ENCODE data around the gene ZFP69. TPM values are rescaled to one million over a fixed set of nuclear protein-coding genes. Genes with fewer than 3 reads are reported as not detected.
A peak's percentile ranks its signal among the peaks of the same experiment; 100 is the strongest.

The ZFP69 gene
- total RNA-seq, 4 donors from 2014 or later, result 2.0 to 6.1 (median 4.2) TPM

DNA sequence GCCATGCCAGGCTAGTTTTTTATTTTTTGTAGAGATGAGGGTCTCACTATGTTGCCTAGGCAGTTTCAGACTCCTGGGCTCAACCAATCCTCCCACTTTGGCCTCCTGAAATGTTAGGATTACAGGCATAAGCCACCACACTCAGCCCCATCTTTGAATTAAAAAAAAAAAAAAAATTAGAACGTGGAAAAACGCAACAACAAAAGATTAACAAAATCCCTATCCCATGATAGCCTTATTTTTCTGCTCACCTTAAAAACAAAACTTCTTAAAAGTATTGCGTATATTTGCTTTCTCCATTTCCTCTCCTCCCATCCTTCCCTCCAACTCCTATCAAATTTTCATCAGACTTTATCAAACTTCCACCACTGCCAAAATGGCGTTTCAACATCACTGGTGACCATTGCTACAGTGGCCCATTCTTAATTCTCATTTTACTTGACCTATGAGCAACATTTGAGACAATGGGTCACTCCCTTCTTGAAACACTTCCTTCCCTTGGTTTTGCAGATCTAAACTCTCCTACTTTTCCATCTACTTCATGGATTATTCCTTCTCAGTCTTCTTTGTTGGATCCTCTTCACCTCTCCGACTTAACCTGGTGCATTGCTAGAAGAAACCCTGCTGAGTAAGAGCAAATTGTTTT is 53.8 kb downstream of the ZFP69 start:
- TF ChIP-seq POLR2A (IDR thresholded peaks at IDR 0.05) (no peak), EP300 (IDR thresholded peaks at IDR 0.05) (no peak), POLR2AphosphoS5 (IDR thresholded peaks at IDR 0.05) (no peak)
- TF ChIP-seq, protein P1, sequence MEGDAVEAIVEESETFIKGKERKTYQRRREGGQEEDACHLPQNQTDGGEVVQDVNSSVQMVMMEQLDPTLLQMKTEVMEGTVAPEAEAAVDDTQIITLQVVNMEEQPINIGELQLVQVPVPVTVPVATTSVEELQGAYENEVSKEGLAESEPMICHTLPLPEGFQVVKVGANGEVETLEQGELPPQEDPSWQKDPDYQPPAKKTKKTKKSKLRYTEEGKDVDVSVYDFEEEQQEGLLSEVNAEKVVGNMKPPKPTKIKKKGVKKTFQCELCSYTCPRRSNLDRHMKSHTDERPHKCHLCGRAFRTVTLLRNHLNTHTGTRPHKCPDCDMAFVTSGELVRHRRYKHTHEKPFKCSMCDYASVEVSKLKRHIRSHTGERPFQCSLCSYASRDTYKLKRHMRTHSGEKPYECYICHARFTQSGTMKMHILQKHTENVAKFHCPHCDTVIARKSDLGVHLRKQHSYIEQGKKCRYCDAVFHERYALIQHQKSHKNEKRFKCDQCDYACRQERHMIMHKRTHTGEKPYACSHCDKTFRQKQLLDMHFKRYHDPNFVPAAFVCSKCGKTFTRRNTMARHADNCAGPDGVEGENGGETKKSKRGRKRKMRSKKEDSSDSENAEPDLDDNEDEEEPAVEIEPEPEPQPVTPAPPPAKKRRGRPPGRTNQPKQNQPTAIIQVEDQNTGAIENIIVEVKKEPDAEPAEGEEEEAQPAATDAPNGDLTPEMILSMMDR (IDR thresholded peaks at IDR 0.05), result no peak
- Histone ChIP-seq H3K27me3 (no peaks in the 10 kb centered on the region), H3K9me3 (no peaks in the 10 kb centered on the region), H3K36me3 (peaks cover 0 to 3% of the 10 kb centered on the region in 2 donors), H3K4me3 (peak overlapping the region; percentile 61 to 87), H3K27ac (peak overlapping the region; percentile 79 to 90 (median 85)), H3K4me1 (peaks cover 6 to 15% (median 10%) of the 10 kb centered on the region in 3 donors)
- ATAC-seq, result peak; percentile 42
- WGBS, 2 donors (ENCODE audit: low coverage in 1 of 2), result 19 to 35% methylated on average over 5 of the region's 5 CpGs

DNA sequence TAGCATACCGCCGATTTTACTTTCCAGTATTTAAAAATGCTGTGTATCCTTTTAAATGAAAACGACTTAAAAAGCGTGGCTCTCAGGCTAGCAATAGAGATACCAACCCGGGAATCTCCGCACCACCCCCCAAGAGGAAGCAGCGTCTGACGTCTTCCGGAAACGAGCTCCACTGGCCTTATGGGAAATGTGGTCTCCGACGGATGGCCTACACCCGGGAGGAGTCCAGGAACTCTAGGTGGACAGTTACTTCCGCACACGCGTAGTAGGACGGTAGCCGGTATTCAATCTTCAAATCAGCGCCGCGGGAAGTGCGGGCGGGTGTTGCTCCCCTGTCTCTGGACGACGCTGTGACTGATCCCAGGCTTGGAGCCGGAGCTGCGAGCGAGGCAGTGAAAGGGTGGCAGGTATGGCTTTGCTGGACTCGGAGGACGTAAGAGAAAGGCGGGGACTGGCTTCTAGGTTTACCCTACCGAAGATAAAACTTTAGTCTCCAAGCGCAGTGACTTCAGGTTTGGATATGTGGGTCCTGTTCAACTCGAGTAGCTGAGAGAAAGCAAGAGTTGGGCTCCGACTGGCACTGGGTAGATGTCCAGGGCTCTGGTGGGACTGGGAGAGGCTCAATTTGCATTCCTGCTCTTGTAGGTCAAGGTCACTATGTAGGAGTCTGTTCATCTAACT is 54.4 kb downstream of the ZFP69 start, which contains the start of gene ZNF684:
ZNF684 (plus strand) TSS at position 257 of the 681 bp plus-strand sequence. CDS start 1,530 bp downstream, outside the sequence.
- WGBS, 2 donors (ENCODE audit: low coverage in 1 of 2), result 0 to 3% methylated on average over 5 to 13 of the region's 35 CpGs
- H3K9me3 ChIP-seq, result no peaks in the 10 kb centered on the region
- peaks cover 0 to 3% of the 10 kb centered on the region in 2 donors for H3K36me3 ChIP-seq
- ATAC-seq, result peak; percentile 98
- H3K27ac ChIP-seq, result peak within 1 kb of the TSS; percentile 79 to 90 (median 85)
- peak within 1 kb of the TSS; percentile 61 to 87 for H3K4me3 ChIP-seq
- H3K4me1 ChIP-seq, result peaks cover 6 to 15% (median 10%) of the 10 kb centered on the region in 3 donors
- H3K27me3 ChIP-seq, result no peaks in the 10 kb centered on the region
- peak in 1 of 2 donors; percentile 19 for TF ChIP-seq POLR2A (IDR thresholded peaks at IDR 0.05)
- no peak for TF ChIP-seq EP300 (IDR thresholded peaks at IDR 0.05)
- TF ChIP-seq, protein P1 (IDR thresholded peaks at IDR 0.05), result no peak
- TF ChIP-seq POLR2AphosphoS5 (IDR thresholded peaks at IDR 0.05), result peak; percentile 69

DNA sequence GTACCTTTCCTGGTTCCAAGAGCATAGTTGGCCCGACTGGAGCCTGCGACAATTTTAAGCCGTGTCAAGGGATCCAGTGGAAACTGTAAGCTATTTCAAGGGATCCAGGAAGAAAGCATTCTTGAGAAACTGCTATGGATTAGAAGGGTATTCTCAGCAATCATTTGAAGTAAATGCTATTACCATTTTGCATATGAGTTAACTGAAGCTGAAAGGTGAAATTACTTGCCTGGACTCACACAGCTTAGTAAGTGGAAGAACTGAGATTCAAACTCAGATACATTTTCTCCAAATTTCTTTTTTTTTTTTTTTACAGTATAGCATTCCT is 54.9 kb downstream of the ZFP69 start:
- H3K4me3 ChIP-seq, result peak overlapping the region; percentile 61 to 87
- H3K27ac ChIP-seq, result peak overlapping the region; percentile 79 to 90 (median 85)
- H3K4me1 ChIP-seq, result peaks cover 6 to 15% (median 10%) of the 10 kb centered on the region in 3 donors
- H3K36me3 ChIP-seq, result peaks cover 0 to 4% of the 10 kb centered on the region in 2 donors
- TF ChIP-seq, protein P1 (IDR thresholded peaks at IDR 0.05), result no peak
- TF ChIP-seq POLR2A (IDR thresholded peaks at IDR 0.05), result no peak
- TF ChIP-seq EP300 (IDR thresholded peaks at IDR 0.05), result no peak
- TF ChIP-seq POLR2AphosphoS5 (IDR thresholded peaks at IDR 0.05), result no peak
- H3K9me3 ChIP-seq, result no peaks in the 10 kb centered on the region
- no peak for ATAC-seq
- H3K27me3 ChIP-seq, result no peaks in the 10 kb centered on the region
- WGBS, 2 donors (ENCODE audit: low coverage in 1 of 2), result 0 to 6% methylated on average over 3 of the region's 3 CpGs

DNA sequence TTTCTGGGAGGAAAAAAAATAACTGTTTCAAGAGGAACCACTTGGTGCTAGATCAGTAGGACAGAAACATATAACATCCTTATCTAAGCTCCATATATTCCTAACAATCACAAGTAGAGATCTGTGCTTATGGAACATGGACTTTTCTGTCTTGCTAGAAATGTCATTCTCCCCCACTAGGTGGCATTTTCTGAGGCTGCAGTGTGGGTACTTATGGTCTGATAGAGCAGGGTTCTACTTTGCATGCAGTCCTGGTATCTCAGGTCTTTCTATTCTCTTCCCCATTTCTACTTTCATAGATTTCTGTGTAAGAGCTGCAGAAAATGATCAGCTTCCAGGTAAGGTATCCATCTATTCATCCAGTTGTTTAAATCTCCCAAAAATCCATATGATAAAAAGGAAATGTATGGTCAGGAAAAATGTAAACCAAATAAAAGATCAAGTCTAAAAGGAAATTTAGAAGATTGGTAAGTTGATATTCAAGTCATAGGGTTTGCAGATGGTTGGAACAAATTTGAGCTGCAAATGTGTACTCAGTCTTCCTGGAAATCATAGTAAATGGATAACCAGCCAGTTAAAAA is 55.8 kb downstream of the ZFP69 start:
- peaks cover 0 to 9% of the 10 kb centered on the region in 2 donors for H3K36me3 ChIP-seq
- no peak overlapping the region for H3K27ac ChIP-seq
- peaks cover 6 to 15% (median 10%) of the 10 kb centered on the region in 3 donors for H3K4me1 ChIP-seq
- TF ChIP-seq POLR2AphosphoS5 (IDR thresholded peaks at IDR 0.05) (no peak), EP300 (IDR thresholded peaks at IDR 0.05) (no peak), POLR2A (IDR thresholded peaks at IDR 0.05) (no peak)
- TF ChIP-seq, protein P1 (IDR thresholded peaks at IDR 0.05), result peak; percentile 34 to 54 (median 34)
- H3K4me3 ChIP-seq, result no peak overlapping the region
- no peaks in the 10 kb centered on the region for H3K27me3 ChIP-seq
- ATAC-seq, result no peak
- no peaks in the 10 kb centered on the region for H3K9me3 ChIP-seq

Measured in gastroesophageal sphincter (tissue), 4 donors.